ENCODE data around the gene CATSPERE.
A peak's percentile ranks its signal among the peaks of the same experiment; 100 is the strongest.

The CATSPERE gene

GRCh38 chr1:244645890-244646289 lies 184.8 kb downstream of the CATSPERE start:
- Histone ChIP-seq H3K4me3 (ENCODE audit: low read depth, low read length, poor library complexity, severe bottlenecking) (no peak overlapping the region), H3K27ac (ENCODE audit: low read depth, low read length, poor library complexity, severe bottlenecking) (no peak overlapping the region), H3K27me3 (ENCODE audit: insufficient read depth, low read length) (peaks cover 4% of the 10 kb centered on the region; the same call in 1 of the 2 replicates), H3K4me2 (ENCODE audit: low read length) (no peak overlapping the region), H3K9me2 (ENCODE audit: low read depth, low read length) (no peaks in the 10 kb centered on the region), H3F3A (ENCODE audit: insufficient read depth, low read length) (no peaks in the 10 kb centered on the region), H3K36me3 (ENCODE audit: insufficient read depth, low read length) (no peaks in the 10 kb centered on the region; the same call in 1 of the 2 replicates), H3K4me1 (ENCODE audit: insufficient read depth, low read length, severe bottlenecking) (no peaks in the 10 kb centered on the region), H3K9ac (ENCODE audit: low read length) (no peak overlapping the region), H3K79me2 (ENCODE audit: insufficient read depth, low read length) (no peaks in the 10 kb centered on the region), H3K9me3 (ENCODE audit: low read length) (no peaks in the 10 kb centered on the region), H2AFZ (ENCODE audit: low read length) (no peak overlapping the region), H4K20me1 (ENCODE audit: insufficient read depth, low read length) (no peaks in the 10 kb centered on the region)
- TF ChIP-seq, protein P1, sequence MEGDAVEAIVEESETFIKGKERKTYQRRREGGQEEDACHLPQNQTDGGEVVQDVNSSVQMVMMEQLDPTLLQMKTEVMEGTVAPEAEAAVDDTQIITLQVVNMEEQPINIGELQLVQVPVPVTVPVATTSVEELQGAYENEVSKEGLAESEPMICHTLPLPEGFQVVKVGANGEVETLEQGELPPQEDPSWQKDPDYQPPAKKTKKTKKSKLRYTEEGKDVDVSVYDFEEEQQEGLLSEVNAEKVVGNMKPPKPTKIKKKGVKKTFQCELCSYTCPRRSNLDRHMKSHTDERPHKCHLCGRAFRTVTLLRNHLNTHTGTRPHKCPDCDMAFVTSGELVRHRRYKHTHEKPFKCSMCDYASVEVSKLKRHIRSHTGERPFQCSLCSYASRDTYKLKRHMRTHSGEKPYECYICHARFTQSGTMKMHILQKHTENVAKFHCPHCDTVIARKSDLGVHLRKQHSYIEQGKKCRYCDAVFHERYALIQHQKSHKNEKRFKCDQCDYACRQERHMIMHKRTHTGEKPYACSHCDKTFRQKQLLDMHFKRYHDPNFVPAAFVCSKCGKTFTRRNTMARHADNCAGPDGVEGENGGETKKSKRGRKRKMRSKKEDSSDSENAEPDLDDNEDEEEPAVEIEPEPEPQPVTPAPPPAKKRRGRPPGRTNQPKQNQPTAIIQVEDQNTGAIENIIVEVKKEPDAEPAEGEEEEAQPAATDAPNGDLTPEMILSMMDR (IDR thresholded peaks at IDR 0.05; ENCODE audit: low read length), result no peak
- TF ChIP-seq EZH2 (IDR thresholded peaks at IDR 0.05; ENCODE audit: borderline replicate concordance, low read length), result no peak

DNA sequence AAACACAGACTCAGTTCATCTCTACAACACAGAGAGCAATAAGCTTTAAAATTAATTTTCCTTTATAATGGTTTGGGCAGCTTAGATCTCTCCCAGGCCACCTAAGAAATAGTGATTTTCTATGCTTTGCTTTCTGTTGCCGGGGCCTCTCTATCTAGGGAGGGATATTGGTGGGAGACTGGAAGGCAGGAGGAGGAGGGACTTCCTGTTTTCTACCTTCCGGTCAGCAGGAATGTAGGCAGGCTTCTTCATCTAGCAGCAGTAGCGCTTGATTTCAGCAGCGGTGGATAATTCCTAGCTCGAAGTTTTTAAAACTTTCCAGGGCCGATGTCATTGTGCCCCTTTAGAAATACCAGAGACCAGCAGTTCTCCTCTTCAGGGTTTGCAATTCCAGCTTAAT lies 186.7 kb downstream of the CATSPERE start:
- H3K9me2 ChIP-seq (ENCODE audit: low read depth, low read length), result no peaks in the 10 kb centered on the region
- H4K20me1 ChIP-seq (ENCODE audit: insufficient read depth, low read length), result no peaks in the 10 kb centered on the region
- no peak for TF ChIP-seq EZH2 (IDR thresholded peaks at IDR 0.05; ENCODE audit: borderline replicate concordance, low read length)
- TF ChIP-seq, protein P1 (IDR thresholded peaks at IDR 0.05; ENCODE audit: low read length), result no peak
- H3K9ac ChIP-seq (ENCODE audit: low read length), result no peak overlapping the region
- peaks cover 4% of the 10 kb centered on the region; the same call in 1 of the 2 replicates for H3K27me3 ChIP-seq (ENCODE audit: insufficient read depth, low read length)
- H3K27ac ChIP-seq (ENCODE audit: low read depth, low read length, poor library complexity, severe bottlenecking), result no peak overlapping the region
- no peaks in the 10 kb centered on the region; the same call in 1 of the 2 replicates for H3K36me3 ChIP-seq (ENCODE audit: insufficient read depth, low read length)
- no peak overlapping the region for H3K4me3 ChIP-seq (ENCODE audit: low read depth, low read length, poor library complexity, severe bottlenecking)
- no peak overlapping the region for H3K4me2 ChIP-seq (ENCODE audit: low read length)
- H3F3A ChIP-seq (ENCODE audit: insufficient read depth, low read length), result no peaks in the 10 kb centered on the region
- no peaks in the 10 kb centered on the region for H3K79me2 ChIP-seq (ENCODE audit: insufficient read depth, low read length)
- H2AFZ ChIP-seq (ENCODE audit: low read length), result no peak overlapping the region
- no peaks in the 10 kb centered on the region for H3K9me3 ChIP-seq (ENCODE audit: low read length)
- H3K4me1 ChIP-seq (ENCODE audit: insufficient read depth, low read length, severe bottlenecking), result peaks cover 7% of the 10 kb centered on the region

GRCh38 chr1:244651956-244652622 lies 191.0 kb downstream of the CATSPERE start:
- H3K4me3 ChIP-seq (ENCODE audit: low read depth, low read length, poor library complexity, severe bottlenecking), result peak overlapping the region; percentile 84
- no peaks in the 10 kb centered on the region for H3F3A ChIP-seq (ENCODE audit: insufficient read depth, low read length)
- peaks cover 32% of the 10 kb centered on the region for H3K4me1 ChIP-seq (ENCODE audit: insufficient read depth, low read length, severe bottlenecking)
- H4K20me1 ChIP-seq (ENCODE audit: insufficient read depth, low read length), result no peaks in the 10 kb centered on the region
- TF ChIP-seq, protein P1 (IDR thresholded peaks at IDR 0.05; ENCODE audit: low read length), result no peak
- TF ChIP-seq EZH2 (IDR thresholded peaks at IDR 0.05; ENCODE audit: borderline replicate concordance, low read length), result no peak
- H3K79me2 ChIP-seq (ENCODE audit: insufficient read depth, low read length), result peaks cover 38% of the 10 kb centered on the region
- H3K36me3 ChIP-seq (ENCODE audit: insufficient read depth, low read length), result peaks cover 22% of the 10 kb centered on the region
- H3K4me2 ChIP-seq (ENCODE audit: low read length), result peak overlapping the region; percentile 89
- peak overlapping the region; percentile 75 for H3K9ac ChIP-seq (ENCODE audit: low read length)
- H3K27ac ChIP-seq (ENCODE audit: low read depth, low read length, poor library complexity, severe bottlenecking), result peak overlapping the region; percentile 61
- H3K9me2 ChIP-seq (ENCODE audit: low read depth, low read length), result no peaks in the 10 kb centered on the region
- H3K9me3 ChIP-seq (ENCODE audit: low read length), result no peaks in the 10 kb centered on the region
- peak overlapping the region; percentile 81; the same call in 1 of the 2 replicates for H2AFZ ChIP-seq (ENCODE audit: low read length)
- H3K27me3 ChIP-seq (ENCODE audit: insufficient read depth, low read length), result no peaks in the 10 kb centered on the region

Measured in OCI-LY1 (cell line).